Nucleus accumbens (tissue), 56 donors: Measurements from ENCODE around the gene PLCD4.

Source experiments
- DNase-seq, 56 donors: peaks; one replicate each; lab custom pipeline; 2025; lab: John Stamatoyannopoulos, UW

Gene PLCD4

GRCh38 chr2:218662377-218662776 is 54.7 kb downstream of the PLCD4 start:
- no peak for DNase-seq

GRCh38 chr2:218662827-218663226 is 55.1 kb downstream of the PLCD4 start:
- no peak for DNase-seq

GRCh38 chr2:218663901-218664300 is 56.2 kb downstream of the PLCD4 start:
- no peak for DNase-seq

- DNase-seq: no peak
Measured at GRCh38 chr2:218664653-218665052, 57.0 kb downstream of the PLCD4 start.

- DNase-seq: no peak
Measured at GRCh38 chr2:218671097-218671653, 63.5 kb downstream of the PLCD4 start.

GRCh38 chr2:218671654-218672566 is 64.2 kb downstream of the PLCD4 start, which contains the start of the genes RNF25 and STK36:
Gene RNF25, minus strand, starts transcription at chr2:218672002. Its CDS starts 32 bp downstream, at chr2:218671970.
Gene STK36, plus strand, starts transcription at chr2:218672086. Its CDS starts 744 bp downstream, at chr2:218672830.
- DNase-seq: peak in 55 of 56 donors; percentile 35 to 93 (median 84)

- no peak for DNase-seq
Measured at GRCh38 chr2:218679119-218679518, 71.4 kb downstream of the PLCD4 start.

GRCh38 chr2:218680061-218680460 is 72.4 kb downstream of the PLCD4 start:
- no peak for DNase-seq
